Measurements from ENCODE around the gene JAM3. TPM values are rescaled to one million over a fixed set of nuclear protein-coding genes. Genes with fewer than 3 reads are reported as not detected.

Gene JAM3
- total and polyA plus RNA-seq, 10 of the 15 experiments (the other 5 are each of a cell fraction or from before 2014, with no cell fraction given): 0.04 to 1.1 (median 0.32) TPM; not detected in 1

GRCh38 chr11:134071766-134072402 is 3.0 kb downstream of the JAM3 start:
- H3K4me1 ChIP-seq (ENCODE audit: control insufficient read depth, insufficient read depth, low read length): peaks cover 5% of the 10 kb centered on the region; the same call in 1 of the 2 replicates
- H3K79me2 ChIP-seq (ENCODE audit: control insufficient read depth, insufficient read depth, low read length): no peaks in the 10 kb centered on the region
- no peak for DNase-seq (ENCODE audit: low read depth, low spot score)
- ChIA-PET RAD21 (ENCODE audit: unreplicated experiment) (no interaction called here), SMC1A (ENCODE audit: uncharacterized antibody, unreplicated experiment) (interaction anchor here (0.8 kb wide), 1 partner anchor 11 kb away, joined by 3 read pairs; no protein-coding TSS in a partner anchor), CTCF (interaction anchor here (0.7 to 1.7 kb wide), 2 partner anchors 11 to 246 kb away, joined by 3 to 4 read pairs; no protein-coding TSS in a partner anchor), POLR2A (no interaction called here)
- H3K9me3 ChIP-seq (replicated peaks; ENCODE audit: control insufficient read depth, insufficient read depth, low read length): no peaks in the 10 kb centered on the region
- WGBS (ENCODE audit: insufficient coverage, insufficient replicate concordance, low lambda C conversion rate, missing lambda C conversion rate): 84% methylated on average over 3 of the region's 3 CpGs
- BruUV-seq (replicated peaks): no TSS peak
- H4K20me1 ChIP-seq (ENCODE audit: control insufficient read depth, insufficient read depth): no peaks in the 10 kb centered on the region
- no peak overlapping the region for H3K9ac ChIP-seq (ENCODE audit: control insufficient read depth, insufficient read depth, low read length)
- intact Hi-C loops (cut with micrococcal nuclease; ENCODE audit: unreplicated experiment): no loop called here
- no peak overlapping the region for H3K4me2 ChIP-seq (ENCODE audit: control insufficient read depth, insufficient read depth)
- H2AFZ ChIP-seq (ENCODE audit: control insufficient read depth, low read depth, low read length): no peak overlapping the region
- no peak overlapping the region for H3K27ac ChIP-seq (ENCODE audit: control insufficient read depth, insufficient read depth)
- in situ Hi-C loops (cut with MboI): no loop called here
- no peaks in the 10 kb centered on the region for H3K36me3 ChIP-seq (ENCODE audit: control insufficient read depth in 2 of 2, insufficient read depth in 2 of 2, low read length in 1 of 2)
- no peak overlapping the region for H3K4me3 ChIP-seq
- no peak for TF ChIP-seq SMC3 (IDR thresholded peaks at IDR 0.05; ENCODE audit: borderline replicate concordance, low read length)
- TF ChIP-seq NFYA (IDR thresholded peaks at IDR 0.05; ENCODE audit: borderline replicate concordance, low read depth, low read length): no peak
- no peak for TF ChIP-seq ATF2 (IDR thresholded peaks at IDR 0.05; ENCODE audit: low read length)
- no peak for TF ChIP-seq RAD51 (IDR thresholded peaks at IDR 0.05)
- TF ChIP-seq MYC (IDR thresholded peaks at IDR 0.05; ENCODE audit: insufficient read depth, insufficient read length, insufficient replicate concordance, low read length, severe bottlenecking): no peak
- no peak for TF ChIP-seq RUNX3 (IDR thresholded peaks at IDR 0.05; ENCODE audit: low read length)
- TF ChIP-seq CBX3 (IDR thresholded peaks at IDR 0.05; ENCODE audit: borderline replicate concordance, low read depth): no peak
- no peak for TF ChIP-seq ESRRA (IDR thresholded peaks at IDR 0.05; ENCODE audit: low read length)
- no peak for TF ChIP-seq BACH1 (IDR thresholded peaks at IDR 0.05; ENCODE audit: borderline replicate concordance)
- no peak for TF ChIP-seq SMAD1 (IDR thresholded peaks at IDR 0.05; ENCODE audit: low read depth, partially characterized antibody)
- TF ChIP-seq TBL1XR1 (IDR thresholded peaks at IDR 0.05; ENCODE audit: low read depth, low read length): no peak
- TF ChIP-seq NR2F1 (conservative IDR thresholded peaks at IDR 0.05): no peak
- no peak for TF ChIP-seq ZBTB4 (CRISPR knock-in tag; IDR thresholded peaks at IDR 0.05)
- no peak for TF ChIP-seq GATAD2B (conservative IDR thresholded peaks at IDR 0.05; ENCODE audit: low read depth)
- no peak for TF ChIP-seq RAD21 (IDR thresholded peaks at IDR 0.05; ENCODE audit: insufficient read depth, low read depth, low read length)
- no peak for TF ChIP-seq STAT3 (IDR thresholded peaks at IDR 0.05; ENCODE audit: low read depth, low read length)
- peaks cover 0 to 12% of the 10 kb centered on the region in 2 experiments; a peak in 3 of 4 replicates for H3K27me3 ChIP-seq (replicated peaks in 1 of 2; ENCODE audit: control insufficient read depth in 2 of 2, insufficient read depth in 2 of 2, low read length in 1 of 2)
- ATAC-seq: no peak
- no peak for FAIRE-seq

Measured in GM12878 (cell line).